DND-41 (cell line): ENCODE results near the gene MPND.

Experiments
- EZH2 ChIP-seq: IDR thresholded peaks from 3 replicates; pipeline ENCODE4 v1.6.1; 2012; ENCODE audit warnings: borderline replicate concordance, low read depth, mild to moderate bottlenecking, moderate library complexity, low read length, inconsistent platforms; ENCODE audit not compliant: severe bottlenecking
- TF ChIP-seq, protein P1 (sequence below): IDR thresholded peaks from 2 replicates; pipeline ENCODE4 v1.5.1; 2012; ENCODE audit warnings: borderline replicate concordance, low read length, moderate library complexity, mild to moderate bottlenecking; ENCODE audit not compliant: poor library complexity, severe bottlenecking; ENCODE audit errors: extremely low read depth

DNA sequence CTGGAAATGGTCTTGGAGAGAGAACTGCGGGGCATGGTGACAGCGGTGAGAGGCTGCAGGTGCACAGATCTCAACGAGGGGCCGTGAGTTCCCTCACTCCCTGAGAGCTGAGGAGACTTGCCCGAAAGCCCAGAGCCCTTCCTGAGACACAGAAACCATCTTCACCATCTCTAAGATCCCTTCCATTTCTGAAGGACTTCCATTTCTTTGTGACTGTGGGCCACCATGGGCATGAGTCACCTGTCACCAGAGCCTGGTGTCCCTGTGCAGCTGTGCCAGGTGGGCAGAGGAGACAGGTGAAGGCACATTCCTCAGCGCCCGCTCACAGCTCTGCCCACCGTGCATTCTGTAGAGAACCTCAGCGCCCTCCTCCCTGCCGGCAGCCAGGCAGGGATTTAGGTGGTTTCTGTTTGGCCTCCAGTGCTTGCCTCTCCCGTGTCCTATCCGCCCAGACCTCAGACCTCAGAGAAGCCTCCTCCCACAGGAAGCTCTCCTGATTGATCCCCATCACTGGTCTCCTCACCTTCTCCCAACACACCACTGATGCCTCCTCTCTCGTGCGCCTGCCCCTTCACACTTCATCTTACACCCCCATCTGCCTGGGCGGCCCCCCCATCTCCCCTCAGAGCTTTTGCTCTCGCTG lies 32.8 kb downstream of the MPND start:
- TF ChIP-seq, protein P1, sequence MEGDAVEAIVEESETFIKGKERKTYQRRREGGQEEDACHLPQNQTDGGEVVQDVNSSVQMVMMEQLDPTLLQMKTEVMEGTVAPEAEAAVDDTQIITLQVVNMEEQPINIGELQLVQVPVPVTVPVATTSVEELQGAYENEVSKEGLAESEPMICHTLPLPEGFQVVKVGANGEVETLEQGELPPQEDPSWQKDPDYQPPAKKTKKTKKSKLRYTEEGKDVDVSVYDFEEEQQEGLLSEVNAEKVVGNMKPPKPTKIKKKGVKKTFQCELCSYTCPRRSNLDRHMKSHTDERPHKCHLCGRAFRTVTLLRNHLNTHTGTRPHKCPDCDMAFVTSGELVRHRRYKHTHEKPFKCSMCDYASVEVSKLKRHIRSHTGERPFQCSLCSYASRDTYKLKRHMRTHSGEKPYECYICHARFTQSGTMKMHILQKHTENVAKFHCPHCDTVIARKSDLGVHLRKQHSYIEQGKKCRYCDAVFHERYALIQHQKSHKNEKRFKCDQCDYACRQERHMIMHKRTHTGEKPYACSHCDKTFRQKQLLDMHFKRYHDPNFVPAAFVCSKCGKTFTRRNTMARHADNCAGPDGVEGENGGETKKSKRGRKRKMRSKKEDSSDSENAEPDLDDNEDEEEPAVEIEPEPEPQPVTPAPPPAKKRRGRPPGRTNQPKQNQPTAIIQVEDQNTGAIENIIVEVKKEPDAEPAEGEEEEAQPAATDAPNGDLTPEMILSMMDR, result no peak
- no peak for TF ChIP-seq EZH2
